A673 (cell line): ENCODE data around the gene PTPN11. TPM values are rescaled to one million over a fixed set of nuclear protein-coding genes. Genes with fewer than 3 reads are reported as not detected.

ENCODE experiments used
- BruUV-seq: library from RNA; stranded (reverse); fragments of 400-500 nt; replicated peaks from 2 replicates; lab custom pipeline; 2021; lab: Mats Ljungman, UMichigan
- CTCF ChIA-PET: fragments of 300-600 bp; sonication (Branson Sonifier 250); formaldehyde crosslinking; loops from one replicate; lab custom pipeline; 2022; ENCODE audit warnings: antibody characterized with exemption; lab: Charles Lee
- POLR2A ChIA-PET: fragments of 300-600 bp; sonication (Branson Sonifier 250); formaldehyde crosslinking; loops from one replicate; lab custom pipeline; 2022; ENCODE audit warnings: antibody characterized with exemption; ENCODE audit not compliant: low non-redundant PET; lab: Charles Lee
- DNase-seq: peaks from one replicate; pipeline ENCODE4 v3.0.0-alpha.2; 2015; ENCODE audit warnings: low spot score
- H3K27ac ChIP-seq: fragments of 200-600 bp; sonication (generic); 2 replicates; pipeline ENCODE4 v1.5.1; 2016; ENCODE audit warnings: mixed run types, low read depth, mild to moderate bottlenecking, mixed read lengths, antibody characterized with exemption, low read length; ENCODE audit not compliant: poor library complexity, severe bottlenecking
- H3K27me3 ChIP-seq: fragments of 200-600 bp; sonication (generic); replicated peaks from 2 replicates; pipeline ENCODE4 v1.6.1; 2017; ENCODE audit warnings: mixed run types, low read depth, mild to moderate bottlenecking, mixed read lengths, antibody characterized with exemption, low read length; ENCODE audit not compliant: insufficient read depth, poor library complexity
- H3K36me3 ChIP-seq: fragments of 200-600 bp; sonication (generic); 2 replicates; pipeline ENCODE4 v1.6.1; 2016; ENCODE audit warnings: mixed run types, mild to moderate bottlenecking, mixed read lengths, antibody characterized with exemption, low read length; ENCODE audit not compliant: insufficient read depth, poor library complexity, severe bottlenecking
- H3K4me1 ChIP-seq: fragments of 200-600 bp; sonication (generic); 2 replicates; pipeline ENCODE4 v1.6.1; 2017; ENCODE audit warnings: mixed run types, mild to moderate bottlenecking, mixed read lengths, antibody characterized with exemption, low read length; ENCODE audit not compliant: insufficient read depth, poor library complexity, severe bottlenecking
- H3K4me3 ChIP-seq: fragments of 200-600 bp; sonication (generic); 2 replicates; pipeline ENCODE4 v1.5.1; 2016; ENCODE audit warnings: low read depth, mixed run types, mild to moderate bottlenecking, mixed read lengths, low read length; ENCODE audit not compliant: poor library complexity, severe bottlenecking
- H3K9me3 ChIP-seq: fragments of 200-600 bp; sonication (generic); 2 replicates; pipeline ENCODE4 v1.6.1; 2016; ENCODE audit warnings: mixed run types, low read depth, mild to moderate bottlenecking, mixed read lengths, antibody characterized with exemption, low read length; ENCODE audit not compliant: poor library complexity, severe bottlenecking
- CTCF ChIP-seq: fragments of 300-800, 200-600 bp; sonication (generic); conservative IDR thresholded peaks from 2 replicates; pipeline ENCODE4 v1.5.1; 2017; ENCODE audit warnings: low read depth, mild to moderate bottlenecking, antibody characterized with exemption, low read length, moderate library complexity, mixed read lengths
- EZH2 ChIP-seq: fragments of 200-600 bp; sonication (generic); IDR thresholded peaks from 2 replicates; pipeline ENCODE4 v1.6.1; 2017; ENCODE audit warnings: borderline replicate concordance, low read depth, mild to moderate bottlenecking, mixed read lengths, antibody characterized with exemption, low read length; ENCODE audit not compliant: poor library complexity, severe bottlenecking
- intact Hi-C: fragments of 100-400 bp; cut with micrococcal nuclease; formaldehyde crosslinking; loops from one replicate; pipeline ENCODE4 v1.10.0; 2022; ENCODE audit not compliant: unreplicated experiment
- total RNA-seq: library from RNA; stranded (reverse); gene quantifications from 2 replicates; pipeline ENCODE4 v1.2.3, GENCODE V29; 2021

Gene PTPN11
- total RNA-seq, 1 experiment from 2014 or later = 158 TPM

DNA sequence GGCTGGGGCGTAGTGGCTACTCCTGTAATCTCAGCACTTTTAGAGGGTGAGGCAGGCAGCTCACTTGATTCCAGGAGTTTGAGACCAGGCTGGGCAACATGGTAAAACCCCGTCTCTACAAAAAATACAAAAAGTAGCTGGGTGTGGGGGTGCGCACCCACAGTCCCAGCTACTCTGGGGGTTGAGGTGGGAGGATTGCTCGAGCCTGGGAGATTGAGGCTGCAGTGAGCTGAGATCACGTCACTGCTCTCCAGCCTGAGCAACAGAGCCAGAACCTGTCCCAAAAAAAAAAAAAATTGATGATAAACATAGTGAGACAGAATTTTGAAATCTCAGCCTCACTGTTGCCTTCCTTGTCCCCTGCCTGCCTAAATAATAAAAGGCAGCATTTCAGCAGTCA, 40.0 kb downstream of the PTPN11 start:
- intact Hi-C loops = no loop called here
- TF ChIP-seq CTCF (no peak), EZH2 (no peak)
- no peak for DNase-seq
- peaks cover 34% of the 10 kb centered on the region for H3K36me3 ChIP-seq
- H3K27me3 ChIP-seq = no peaks in the 10 kb centered on the region
- H3K9me3 ChIP-seq = no peaks in the 10 kb centered on the region
- POLR2A ChIA-PET = no interaction called here
- CTCF ChIA-PET = no interaction called here
- H3K27ac ChIP-seq = no peak overlapping the region
- BruUV-seq = no TSS peak
- H3K4me1 ChIP-seq = peaks cover 2% of the 10 kb centered on the region
- H3K4me3 ChIP-seq = no peak overlapping the region

- Histone ChIP-seq H3K4me1 (peaks cover 2% of the 10 kb centered on the region), H3K27ac (no peak overlapping the region), H3K27me3 (no peaks in the 10 kb centered on the region), H3K36me3 (no peaks in the 10 kb centered on the region), H3K9me3 (no peaks in the 10 kb centered on the region), H3K4me3 (no peak overlapping the region)
- no peak for DNase-seq
- CTCF ChIA-PET = no interaction called here
- intact Hi-C loops = no loop called here
- TF ChIP-seq EZH2 (no peak), CTCF (no peak)
- no TSS peak for BruUV-seq
- POLR2A ChIA-PET = interaction anchor here (0.7 kb wide), 1 partner anchor 362 kb away, joined by 3 read pairs; no protein-coding TSS in a partner anchor
Observed at GRCh38 chr12:112463478-112463877, 44.7 kb downstream of the PTPN11 start.

DNA sequence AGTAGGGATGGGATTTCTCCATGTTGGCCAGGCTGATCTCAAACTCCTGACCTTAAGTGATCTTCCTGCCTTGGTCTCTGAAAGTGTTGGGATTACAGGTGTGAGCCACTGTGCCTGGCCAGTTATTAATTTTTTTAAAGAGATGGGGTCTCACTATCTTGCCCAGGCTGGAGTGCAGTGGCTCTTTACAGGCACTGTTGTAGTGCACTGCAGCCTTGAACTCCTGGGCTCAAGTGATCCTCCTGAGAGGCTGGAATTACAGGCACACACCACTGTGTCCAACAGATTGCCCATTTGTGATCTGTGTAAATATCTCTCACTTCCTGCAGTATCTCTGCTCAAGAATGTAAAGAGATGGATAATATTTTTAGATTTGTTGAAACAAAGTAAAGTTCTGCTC, 45.9 kb downstream of the PTPN11 start:
- Histone ChIP-seq H3K9me3 (no peaks in the 10 kb centered on the region), H3K4me1 (no peaks in the 10 kb centered on the region), H3K27me3 (no peaks in the 10 kb centered on the region), H3K4me3 (no peak overlapping the region), H3K36me3 (no peaks in the 10 kb centered on the region), H3K27ac (no peak overlapping the region)
- TF ChIP-seq EZH2 (no peak), CTCF (no peak)
- CTCF ChIA-PET = no interaction called here
- no TSS peak for BruUV-seq
- intact Hi-C loops = no loop called here
- DNase-seq = no peak
- POLR2A ChIA-PET = no interaction called here
